ENCODE measurements around the gene ASTN2. TPM values are rescaled to one million over a fixed set of nuclear protein-coding genes. Genes with fewer than 3 reads are reported as not detected.

Gene ASTN2
- total RNA-seq, 6 experiments from 2014 or later: 0.91 to 3.1 (median 2.5) TPM

DNA sequence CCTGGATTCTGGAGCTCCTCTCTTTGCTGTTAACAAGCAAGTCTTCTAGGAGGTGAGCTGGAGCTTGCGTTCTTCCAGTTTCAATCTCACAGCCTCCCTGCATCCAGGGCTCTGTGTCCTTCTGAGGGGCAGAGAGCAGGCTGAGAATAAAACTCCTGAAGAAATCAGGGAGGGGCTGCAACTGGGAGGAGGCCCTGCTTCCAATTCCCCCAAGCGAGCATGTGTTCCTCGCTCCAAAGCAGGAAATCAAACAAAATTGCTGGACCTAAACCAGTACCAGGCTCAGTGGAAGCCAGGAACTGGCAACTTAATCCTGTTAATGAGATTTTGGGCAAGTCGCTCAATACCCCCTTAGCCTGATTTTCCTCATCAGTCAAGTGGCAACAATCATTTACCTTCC, 181.8 kb downstream of the ASTN2 start:
- Histone ChIP-seq H3K36me3 (no peaks in the 10 kb centered on the region), H3K27me3 (no peaks in the 10 kb centered on the region), H3K4me1 (no peaks in the 10 kb centered on the region), H3K27ac (no peak overlapping the region), H3K4me3 (no peak overlapping the region), H3K9me3 (no peaks in the 10 kb centered on the region)
- DNase-seq: no peak
- ATAC-seq: no peak
- intact Hi-C loops (cut with DNase I): no loop called here
- no peak for TF ChIP-seq POLR2A (IDR thresholded peaks at IDR 0.05)
- TF ChIP-seq, protein P1, sequence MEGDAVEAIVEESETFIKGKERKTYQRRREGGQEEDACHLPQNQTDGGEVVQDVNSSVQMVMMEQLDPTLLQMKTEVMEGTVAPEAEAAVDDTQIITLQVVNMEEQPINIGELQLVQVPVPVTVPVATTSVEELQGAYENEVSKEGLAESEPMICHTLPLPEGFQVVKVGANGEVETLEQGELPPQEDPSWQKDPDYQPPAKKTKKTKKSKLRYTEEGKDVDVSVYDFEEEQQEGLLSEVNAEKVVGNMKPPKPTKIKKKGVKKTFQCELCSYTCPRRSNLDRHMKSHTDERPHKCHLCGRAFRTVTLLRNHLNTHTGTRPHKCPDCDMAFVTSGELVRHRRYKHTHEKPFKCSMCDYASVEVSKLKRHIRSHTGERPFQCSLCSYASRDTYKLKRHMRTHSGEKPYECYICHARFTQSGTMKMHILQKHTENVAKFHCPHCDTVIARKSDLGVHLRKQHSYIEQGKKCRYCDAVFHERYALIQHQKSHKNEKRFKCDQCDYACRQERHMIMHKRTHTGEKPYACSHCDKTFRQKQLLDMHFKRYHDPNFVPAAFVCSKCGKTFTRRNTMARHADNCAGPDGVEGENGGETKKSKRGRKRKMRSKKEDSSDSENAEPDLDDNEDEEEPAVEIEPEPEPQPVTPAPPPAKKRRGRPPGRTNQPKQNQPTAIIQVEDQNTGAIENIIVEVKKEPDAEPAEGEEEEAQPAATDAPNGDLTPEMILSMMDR (IDR thresholded peaks at IDR 0.05): no peak
- WGBS (ENCODE audit: insufficient coverage, low coverage, low lambda C conversion rate, missing lambda C conversion rate): 48% methylated on average over 3 of the region's 4 CpGs

DNA sequence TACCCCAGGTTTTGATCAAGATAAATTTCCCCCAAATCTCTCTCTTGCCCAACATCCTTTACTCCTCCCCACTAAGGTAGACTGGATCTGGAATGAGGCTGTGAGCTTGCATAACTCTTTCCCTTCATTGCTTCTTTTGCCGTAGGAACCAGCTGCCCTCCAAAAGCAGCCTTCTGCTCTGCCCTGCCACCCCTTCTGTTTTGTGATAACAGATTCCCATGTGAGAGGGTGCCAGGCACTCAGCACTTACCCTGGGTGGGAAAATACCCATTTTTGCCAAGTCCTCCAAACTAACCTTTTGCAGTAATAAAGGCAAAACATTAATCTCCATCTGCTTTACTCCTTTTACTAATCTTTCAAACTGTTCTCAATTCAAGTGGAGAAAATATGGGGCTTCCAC, 182.6 kb downstream of the ASTN2 start:
- Histone ChIP-seq H3K9me3 (no peaks in the 10 kb centered on the region), H3K36me3 (no peaks in the 10 kb centered on the region), H3K4me3 (no peak overlapping the region), H3K4me1 (no peaks in the 10 kb centered on the region), H3K27me3 (no peaks in the 10 kb centered on the region), H3K27ac (no peak overlapping the region)
- intact Hi-C loops (cut with DNase I): no loop called here
- 57% methylated on average over 1 of the region's 1 CpG for WGBS (ENCODE audit: insufficient coverage, low coverage, low lambda C conversion rate, missing lambda C conversion rate)
- DNase-seq: no peak
- no peak for TF ChIP-seq POLR2A (IDR thresholded peaks at IDR 0.05)
- TF ChIP-seq, protein P1 (IDR thresholded peaks at IDR 0.05): no peak
- ATAC-seq: no peak

DNA sequence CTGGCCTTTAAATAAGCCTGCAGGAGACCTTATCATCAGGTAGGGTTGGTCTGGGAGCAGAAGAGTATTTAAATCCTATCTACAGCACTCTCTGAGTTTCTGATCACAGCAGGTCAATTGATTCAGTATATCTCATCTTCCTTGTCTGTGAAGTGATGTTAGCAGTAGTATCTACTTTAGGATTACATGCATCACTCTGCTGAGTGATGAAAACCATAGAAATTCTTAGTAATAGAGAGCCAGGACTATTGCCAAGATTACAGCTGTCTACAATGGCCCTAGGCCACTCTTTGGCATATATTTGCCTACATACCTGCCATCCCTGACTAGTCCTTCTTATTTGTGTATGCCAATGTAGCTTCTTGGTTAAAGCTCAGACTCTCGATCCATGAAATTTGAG, 183.8 kb downstream of the ASTN2 start:
- no peak for ATAC-seq
- Histone ChIP-seq H3K4me3 (no peak overlapping the region), H3K27me3 (no peaks in the 10 kb centered on the region), H3K9me3 (no peaks in the 10 kb centered on the region), H3K36me3 (no peaks in the 10 kb centered on the region), H3K4me1 (no peaks in the 10 kb centered on the region), H3K27ac (no peak overlapping the region)
- WGBS (ENCODE audit: insufficient coverage, low coverage, low lambda C conversion rate, missing lambda C conversion rate): 26% methylated on average over 1 of the region's 1 CpG
- TF ChIP-seq, protein P1 (IDR thresholded peaks at IDR 0.05): no peak
- no peak for TF ChIP-seq POLR2A (IDR thresholded peaks at IDR 0.05)
- DNase-seq: no peak
- intact Hi-C loops (cut with DNase I): no loop called here

DNA sequence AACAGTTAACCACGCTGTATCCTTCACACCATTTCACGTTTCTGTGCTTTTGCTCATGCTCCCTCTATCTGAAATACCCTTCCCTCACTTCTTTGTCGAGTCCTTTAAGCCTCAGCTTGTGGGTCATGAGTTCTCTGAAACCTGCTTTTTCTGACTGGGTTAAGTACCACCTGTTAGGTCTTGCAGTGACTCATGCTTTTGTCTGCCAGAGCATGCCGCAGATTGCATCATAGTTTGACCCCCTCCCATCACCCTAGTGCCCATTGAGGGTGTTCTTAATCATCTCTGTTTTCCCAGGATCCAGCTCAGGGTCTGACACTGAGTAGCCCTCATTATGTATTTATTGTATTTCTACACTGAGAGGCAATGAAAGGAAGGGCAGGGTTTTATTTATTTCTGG, 190.2 kb downstream of the ASTN2 start:
- Histone ChIP-seq H3K27me3 (no peaks in the 10 kb centered on the region), H3K9me3 (no peaks in the 10 kb centered on the region), H3K36me3 (no peaks in the 10 kb centered on the region), H3K4me3 (no peak overlapping the region), H3K4me1 (no peaks in the 10 kb centered on the region), H3K27ac (no peak overlapping the region)
- intact Hi-C loops (cut with DNase I): no loop called here
- TF ChIP-seq, protein P1 (IDR thresholded peaks at IDR 0.05): no peak
- TF ChIP-seq POLR2A (IDR thresholded peaks at IDR 0.05): no peak
- DNase-seq (no peak), ATAC-seq (no peak)
- 38% methylated on average over 4 of the region's 4 CpGs for WGBS (ENCODE audit: insufficient coverage, low coverage, low lambda C conversion rate, missing lambda C conversion rate)

DNA sequence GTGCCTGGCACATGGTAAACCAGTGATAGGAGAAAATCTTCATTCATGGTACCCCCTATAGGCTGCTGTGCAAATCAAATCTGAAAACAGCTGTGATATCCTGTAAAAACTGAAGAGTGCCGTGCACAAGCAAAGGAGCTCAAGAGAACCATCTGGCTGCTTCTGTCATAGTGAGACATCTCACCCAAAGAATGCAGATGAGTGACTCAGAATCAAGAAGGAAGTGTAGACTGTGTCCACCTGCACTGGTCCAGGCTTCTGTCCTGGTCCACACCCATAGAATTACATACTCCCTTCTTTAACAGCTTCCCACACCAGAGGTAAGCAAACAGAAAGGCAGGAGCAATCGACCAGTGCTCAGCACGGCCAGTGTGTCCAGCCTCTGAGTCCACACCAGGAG, 195.9 kb downstream of the ASTN2 start:
- no peaks in the 10 kb centered on the region for H3K4me1 ChIP-seq
- H3K27me3 ChIP-seq: no peaks in the 10 kb centered on the region
- H3K27ac ChIP-seq: no peak overlapping the region
- H3K9me3 ChIP-seq: no peaks in the 10 kb centered on the region
- no peak for ATAC-seq
- no peak for DNase-seq
- H3K4me3 ChIP-seq: no peak overlapping the region
- H3K36me3 ChIP-seq: no peaks in the 10 kb centered on the region
- 25% methylated on average over 2 of the region's 3 CpGs for WGBS (ENCODE audit: insufficient coverage, low coverage, low lambda C conversion rate, missing lambda C conversion rate)
- no peak for TF ChIP-seq POLR2A (IDR thresholded peaks at IDR 0.05)
- TF ChIP-seq, protein P1 (IDR thresholded peaks at IDR 0.05): no peak
- intact Hi-C loops (cut with DNase I): no loop called here

All from right lobe of liver (tissue), 6 donors.